ENCODE measurements around the gene PTCH2.
"Not testable (repeated sequence)": the region's sequence is repeated elsewhere in the genome, so short reads cannot be mapped to it uniquely, and the experiment has no call there.

Gene PTCH2

GRCh38 chr1:44803062-44803311, 40.1 kb downstream of the PTCH2 start:
- in situ Hi-C loops (cut with HindIII; ENCODE audit: low sequenced_read_pairs) = no loop called here

GRCh38 chr1:44802306-44803061, 40.6 kb downstream of the PTCH2 start:
- in situ Hi-C loops (cut with HindIII; ENCODE audit: low sequenced_read_pairs) = no loop called here

- in situ Hi-C loops (cut with HindIII; ENCODE audit: low sequenced_read_pairs) = no loop called here
Observed at GRCh38 chr1:44801491-44802305, 41.4 kb downstream of the PTCH2 start.

GRCh38 chr1:44799770-44800584, 43.1 kb downstream of the PTCH2 start, which contains the start of gene PLK3:
TSS of gene PLK3 (plus strand) at chr1:44800377. CDS start at chr1:44800464, 87 bp downstream.
- in situ Hi-C loops (cut with HindIII; ENCODE audit: low sequenced_read_pairs) = no loop called here

GRCh38 chr1:44798481-44799365, 44.3 kb downstream of the PTCH2 start:
- in situ Hi-C loops (cut with HindIII; ENCODE audit: low sequenced_read_pairs) = no loop called here

GRCh38 chr1:44797886-44798285, 45.2 kb downstream of the PTCH2 start:
- in situ Hi-C loops (cut with HindIII; ENCODE audit: low sequenced_read_pairs) = not testable (repeated sequence)

GRCh38 chr1:44792736-44793502, 50.1 kb downstream of the PTCH2 start:
- in situ Hi-C loops (cut with HindIII; ENCODE audit: low sequenced_read_pairs) = no loop called here

- in situ Hi-C loops (cut with HindIII; ENCODE audit: low sequenced_read_pairs) = no loop called here
Observed at GRCh38 chr1:44790968-44791801, 51.9 kb downstream of the PTCH2 start.

GRCh38 chr1:44788120-44788860, 54.8 kb downstream of the PTCH2 start, which contains the start of gene BEST4:
TSS of gene BEST4 (minus strand) at chr1:44788170. CDS start at chr1:44787705, 465 bp downstream.
- in situ Hi-C loops (cut with HindIII; ENCODE audit: low sequenced_read_pairs) = no loop called here

GRCh38 chr1:44787506-44787905, 55.5 kb downstream of the PTCH2 start:
- in situ Hi-C loops (cut with HindIII; ENCODE audit: low sequenced_read_pairs) = no loop called here

- in situ Hi-C loops (cut with HindIII; ENCODE audit: low sequenced_read_pairs) = no loop called here
Observed at GRCh38 chr1:44786841-44787426, 56.1 kb downstream of the PTCH2 start.

- in situ Hi-C loops (cut with HindIII; ENCODE audit: low sequenced_read_pairs) = no loop called here
Observed at GRCh38 chr1:44786138-44786840, 56.8 kb downstream of the PTCH2 start.

GRCh38 chr1:44785501-44786137, 57.4 kb downstream of the PTCH2 start:
- in situ Hi-C loops (cut with HindIII; ENCODE audit: low sequenced_read_pairs) = no loop called here

GRCh38 chr1:44785029-44785380, 58.0 kb downstream of the PTCH2 start:
- in situ Hi-C loops (cut with HindIII; ENCODE audit: low sequenced_read_pairs) = no loop called here

- in situ Hi-C loops (cut with HindIII; ENCODE audit: low sequenced_read_pairs) = no loop called here
Observed at GRCh38 chr1:44784094-44785028, 58.7 kb downstream of the PTCH2 start.

- in situ Hi-C loops (cut with HindIII; ENCODE audit: low sequenced_read_pairs) = no loop called here
Observed at GRCh38 chr1:44783697-44784093, 59.4 kb downstream of the PTCH2 start.
